ENCODE measurements around the gene CRB1.

CRB1 gene

DNA sequence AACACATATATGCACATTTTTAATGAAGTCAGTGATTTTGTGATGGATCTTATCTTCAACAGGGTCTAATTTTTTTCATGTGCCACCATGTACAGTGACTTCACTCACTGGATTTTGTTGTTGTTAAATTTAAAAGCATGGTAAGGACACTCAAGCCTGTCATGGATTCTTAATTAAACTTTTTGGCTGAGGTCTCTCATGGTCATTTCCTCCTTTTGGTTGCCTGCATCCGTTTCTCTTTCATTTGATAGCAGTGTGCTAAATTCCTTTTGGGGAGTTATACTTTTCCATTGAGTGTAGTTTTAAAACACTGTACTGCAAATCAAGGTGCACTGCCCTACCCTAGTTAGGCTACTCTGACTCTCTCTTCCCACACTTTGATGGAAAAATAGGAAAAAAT lies 13.2 kb upstream of the CRB1 start:
- no peak overlapping the region for H3K23ac ChIP-seq (ENCODE audit: low read length)
- no peak overlapping the region for H3K56ac ChIP-seq (ENCODE audit: low read length)
- no peak overlapping the region for H4K8ac ChIP-seq (ENCODE audit: low read depth, low read length)
- no peaks in the 10 kb centered on the region for H3K79me1 ChIP-seq (ENCODE audit: low read length)
- no peak overlapping the region for H3K4me2 ChIP-seq (ENCODE audit: low read length)
- H3K27ac ChIP-seq (ENCODE audit: low read depth, low read length): no peak overlapping the region
- no peak overlapping the region for H2AK5ac ChIP-seq (ENCODE audit: low read length)
- H3K4ac ChIP-seq (ENCODE audit: low read depth, low read length): no peak overlapping the region
- H2BK15ac ChIP-seq (replicated peaks; ENCODE audit: low read depth): no peak overlapping the region
- H3K79me2 ChIP-seq (ENCODE audit: control insufficient read depth, insufficient read depth, low read length): no peaks in the 10 kb centered on the region
- no peaks in the 10 kb centered on the region for H3K27me3 ChIP-seq (ENCODE audit: insufficient read depth, low read length, poor library complexity)
- DNase-seq: no peak
- H2BK5ac ChIP-seq (ENCODE audit: low read length): no peak overlapping the region
- no peak overlapping the region for H3K4me3 ChIP-seq (ENCODE audit: low read length)
- no peak overlapping the region for H2BK120ac ChIP-seq (ENCODE audit: low read depth, low read length)
- H4K5ac ChIP-seq (ENCODE audit: low read length): no peak overlapping the region
- H3K4me1 ChIP-seq (ENCODE audit: control insufficient read depth, low read depth, low read length): peaks cover 3% of the 10 kb centered on the region
- H3K36me3 ChIP-seq (ENCODE audit: control insufficient read depth, insufficient read depth, low read length): no peaks in the 10 kb centered on the region
- H3K9ac ChIP-seq (ENCODE audit: low read length): no peak overlapping the region
- WGBS (ENCODE audit: extremely low coverage, insufficient coverage, low lambda C conversion rate): no CpG with 5 or more reads among the region's 1 CpG
- no peak overlapping the region for H3K18ac ChIP-seq (ENCODE audit: low read length)

GRCh38 chr1:197264936-197265567 lies 3.0 kb upstream of the CRB1 start:
- H3K79me1 ChIP-seq (ENCODE audit: low read length): no peaks in the 10 kb centered on the region
- no peak overlapping the region for H3K4me2 ChIP-seq (ENCODE audit: low read length)
- H3K4me1 ChIP-seq (ENCODE audit: control insufficient read depth, low read depth, low read length): no peaks in the 10 kb centered on the region
- no peaks in the 10 kb centered on the region for H3K36me3 ChIP-seq (ENCODE audit: control insufficient read depth, insufficient read depth, low read length)
- no peak for DNase-seq
- no peak overlapping the region for H2AK5ac ChIP-seq (ENCODE audit: low read length)
- no peak overlapping the region for H3K56ac ChIP-seq (ENCODE audit: low read length)
- no peak overlapping the region for H3K4ac ChIP-seq (ENCODE audit: low read depth, low read length)
- no peak overlapping the region for H3K27ac ChIP-seq (ENCODE audit: low read depth, low read length)
- H3K79me2 ChIP-seq (ENCODE audit: control insufficient read depth, insufficient read depth, low read length): no peaks in the 10 kb centered on the region
- no peak overlapping the region for H3K9ac ChIP-seq (ENCODE audit: low read length)
- H2BK120ac ChIP-seq (ENCODE audit: low read depth, low read length): no peak overlapping the region
- no CpG with 5 or more reads among the region's 1 CpG for WGBS (ENCODE audit: extremely low coverage, insufficient coverage, low lambda C conversion rate)
- H4K8ac ChIP-seq (ENCODE audit: low read depth, low read length): no peak overlapping the region
- no peak overlapping the region for H2BK5ac ChIP-seq (ENCODE audit: low read length)
- no peak overlapping the region for H4K5ac ChIP-seq (ENCODE audit: low read length)
- no peak overlapping the region for H3K4me3 ChIP-seq (ENCODE audit: low read length)
- H3K18ac ChIP-seq (ENCODE audit: low read length): no peak overlapping the region
- H2BK15ac ChIP-seq (replicated peaks; ENCODE audit: low read depth): no peak overlapping the region
- no peak overlapping the region for H3K23ac ChIP-seq (ENCODE audit: low read length)
- H3K27me3 ChIP-seq (ENCODE audit: insufficient read depth, low read length, poor library complexity): no peaks in the 10 kb centered on the region

DNA sequence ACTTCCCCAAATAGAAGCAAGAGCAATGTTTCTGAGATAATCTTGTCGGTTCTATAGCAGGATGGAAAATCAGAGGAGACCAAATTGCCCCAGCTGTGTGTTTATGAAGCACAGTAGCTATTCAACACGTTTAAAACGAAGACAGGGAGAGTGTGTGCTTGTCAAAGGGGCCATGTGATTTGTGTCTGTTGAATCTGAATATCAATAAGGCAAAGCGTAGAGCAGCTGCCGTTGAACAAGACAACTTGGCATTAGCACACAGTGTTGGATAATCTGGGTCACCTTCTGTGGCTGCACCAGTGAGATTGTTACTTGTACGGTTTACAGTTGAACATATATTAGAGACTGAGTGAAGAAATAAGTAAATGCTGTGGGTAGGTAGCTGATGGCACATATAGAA lies 1.0 kb downstream of the CRB1 start:
- H3K4me2 ChIP-seq (ENCODE audit: low read length): no peak overlapping the region
- WGBS (ENCODE audit: extremely low coverage, insufficient coverage, low lambda C conversion rate): no CpG with 5 or more reads among the region's 6 CpGs
- H3K23ac ChIP-seq (ENCODE audit: low read length): no peak overlapping the region
- H3K9ac ChIP-seq (ENCODE audit: low read length): no peak overlapping the region
- H2AK5ac ChIP-seq (ENCODE audit: low read length): no peak overlapping the region
- H3K4me1 ChIP-seq (ENCODE audit: control insufficient read depth, low read depth, low read length): no peaks in the 10 kb centered on the region
- no peak overlapping the region for H3K27ac ChIP-seq (ENCODE audit: low read depth, low read length)
- no peak overlapping the region for H2BK120ac ChIP-seq (ENCODE audit: low read depth, low read length)
- DNase-seq: no peak
- no peak overlapping the region for H3K4me3 ChIP-seq (ENCODE audit: low read length)
- no peak overlapping the region for H2BK15ac ChIP-seq (replicated peaks; ENCODE audit: low read depth)
- H3K27me3 ChIP-seq (ENCODE audit: insufficient read depth, low read length, poor library complexity): no peaks in the 10 kb centered on the region
- no peak overlapping the region for H3K18ac ChIP-seq (ENCODE audit: low read length)
- no peaks in the 10 kb centered on the region for H3K79me1 ChIP-seq (ENCODE audit: low read length)
- H4K8ac ChIP-seq (ENCODE audit: low read depth, low read length): no peak overlapping the region
- H3K36me3 ChIP-seq (ENCODE audit: control insufficient read depth, insufficient read depth, low read length): no peaks in the 10 kb centered on the region
- no peaks in the 10 kb centered on the region for H3K79me2 ChIP-seq (ENCODE audit: control insufficient read depth, insufficient read depth, low read length)
- H3K56ac ChIP-seq (ENCODE audit: low read length): no peak overlapping the region
- H3K4ac ChIP-seq (ENCODE audit: low read depth, low read length): no peak overlapping the region
- no peak overlapping the region for H2BK5ac ChIP-seq (ENCODE audit: low read length)
- no peak overlapping the region for H4K5ac ChIP-seq (ENCODE audit: low read length)

- H3K4ac ChIP-seq (ENCODE audit: low read depth, low read length): no peak overlapping the region
- H3K36me3 ChIP-seq (ENCODE audit: control insufficient read depth, insufficient read depth, low read length): no peaks in the 10 kb centered on the region
- H2BK5ac ChIP-seq (ENCODE audit: low read length): no peak overlapping the region
- H3K9ac ChIP-seq (ENCODE audit: low read length): no peak overlapping the region
- no peaks in the 10 kb centered on the region for H3K27me3 ChIP-seq (ENCODE audit: insufficient read depth, low read length, poor library complexity)
- no peak overlapping the region for H2BK120ac ChIP-seq (ENCODE audit: low read depth, low read length)
- H3K4me3 ChIP-seq (ENCODE audit: low read length): no peak overlapping the region
- DNase-seq: no peak
- H3K27ac ChIP-seq (ENCODE audit: low read depth, low read length): no peak overlapping the region
- H3K79me2 ChIP-seq (ENCODE audit: control insufficient read depth, insufficient read depth, low read length): no peaks in the 10 kb centered on the region
- H3K23ac ChIP-seq (ENCODE audit: low read length): no peak overlapping the region
- H3K56ac ChIP-seq (ENCODE audit: low read length): no peak overlapping the region
- H4K8ac ChIP-seq (ENCODE audit: low read depth, low read length): no peak overlapping the region
- H2BK15ac ChIP-seq (replicated peaks; ENCODE audit: low read depth): no peak overlapping the region
- no peak overlapping the region for H3K4me2 ChIP-seq (ENCODE audit: low read length)
- no peak overlapping the region for H3K18ac ChIP-seq (ENCODE audit: low read length)
- H3K79me1 ChIP-seq (ENCODE audit: low read length): no peaks in the 10 kb centered on the region
- no peak overlapping the region for H2AK5ac ChIP-seq (ENCODE audit: low read length)
- no peak overlapping the region for H4K5ac ChIP-seq (ENCODE audit: low read length)
- H3K4me1 ChIP-seq (ENCODE audit: control insufficient read depth, low read depth, low read length): no peaks in the 10 kb centered on the region
Observed at GRCh38 chr1:197272791-197273190, 4.7 kb downstream of the CRB1 start.

GRCh38 chr1:197277166-197277565 lies 9.1 kb downstream of the CRB1 start:
- Histone ChIP-seq H2BK15ac (replicated peaks; ENCODE audit: low read depth) (no peak overlapping the region), H3K9ac (ENCODE audit: low read length) (no peak overlapping the region), H3K56ac (ENCODE audit: low read length) (no peak overlapping the region), H4K8ac (ENCODE audit: low read depth, low read length) (no peak overlapping the region), H3K79me1 (ENCODE audit: low read length) (no peaks in the 10 kb centered on the region), H3K27ac (ENCODE audit: low read depth, low read length) (no peak overlapping the region), H3K23ac (ENCODE audit: low read length) (no peak overlapping the region), H2BK5ac (ENCODE audit: low read length) (no peak overlapping the region), H3K18ac (ENCODE audit: low read length) (no peak overlapping the region), H3K36me3 (ENCODE audit: control insufficient read depth, insufficient read depth, low read length) (no peaks in the 10 kb centered on the region), H3K79me2 (ENCODE audit: control insufficient read depth, insufficient read depth, low read length) (no peaks in the 10 kb centered on the region), H2AK5ac (ENCODE audit: low read length) (no peak overlapping the region), H3K4me3 (ENCODE audit: low read length) (no peak overlapping the region), H2BK120ac (ENCODE audit: low read depth, low read length) (no peak overlapping the region), H4K5ac (ENCODE audit: low read length) (no peak overlapping the region), H3K4me1 (ENCODE audit: control insufficient read depth, low read depth, low read length) (no peaks in the 10 kb centered on the region), H3K4me2 (ENCODE audit: low read length) (no peak overlapping the region), H3K4ac (ENCODE audit: low read depth, low read length) (no peak overlapping the region), H3K27me3 (ENCODE audit: insufficient read depth, low read length, poor library complexity) (no peaks in the 10 kb centered on the region)
- WGBS (ENCODE audit: extremely low coverage, insufficient coverage, low lambda C conversion rate): no CpG with 5 or more reads among the region's 3 CpGs
- DNase-seq: no peak

DNA sequence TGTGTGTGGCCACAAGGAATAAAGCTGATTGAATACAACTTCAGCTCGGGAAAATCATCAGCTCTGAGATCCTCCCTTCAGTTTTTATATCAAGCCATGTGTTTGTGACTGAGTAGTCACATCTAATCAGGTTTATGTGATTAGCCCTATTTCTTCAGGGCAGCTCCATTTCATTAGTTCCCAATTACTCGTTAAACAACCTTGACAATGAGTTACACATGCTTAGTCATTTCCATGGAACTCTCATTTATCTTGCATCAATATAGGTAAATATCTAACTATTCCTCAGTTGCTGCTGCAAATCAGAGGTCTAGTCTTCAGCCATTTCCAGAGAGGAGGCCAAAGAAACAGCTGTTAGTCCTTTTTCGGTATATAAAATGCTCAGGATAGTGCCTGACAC lies 16.3 kb downstream of the CRB1 start:
- WGBS (ENCODE audit: extremely low coverage, insufficient coverage, low lambda C conversion rate): no CpG with 5 or more reads among the region's 3 CpGs
- Histone ChIP-seq H3K27ac (ENCODE audit: low read depth, low read length) (no peak overlapping the region), H3K4me1 (ENCODE audit: control insufficient read depth, low read depth, low read length) (no peaks in the 10 kb centered on the region), H3K56ac (ENCODE audit: low read length) (no peak overlapping the region), H3K79me1 (ENCODE audit: low read length) (no peaks in the 10 kb centered on the region), H4K8ac (ENCODE audit: low read depth, low read length) (no peak overlapping the region), H3K4me2 (ENCODE audit: low read length) (no peak overlapping the region), H3K18ac (ENCODE audit: low read length) (no peak overlapping the region), H3K23ac (ENCODE audit: low read length) (no peak overlapping the region), H3K27me3 (ENCODE audit: insufficient read depth, low read length, poor library complexity) (no peaks in the 10 kb centered on the region), H3K9ac (ENCODE audit: low read length) (no peak overlapping the region), H3K4me3 (ENCODE audit: low read length) (no peak overlapping the region), H2BK120ac (ENCODE audit: low read depth, low read length) (no peak overlapping the region), H3K79me2 (ENCODE audit: control insufficient read depth, insufficient read depth, low read length) (no peaks in the 10 kb centered on the region), H3K4ac (ENCODE audit: low read depth, low read length) (no peak overlapping the region), H2AK5ac (ENCODE audit: low read length) (no peak overlapping the region), H4K5ac (ENCODE audit: low read length) (no peak overlapping the region), H3K36me3 (ENCODE audit: control insufficient read depth, insufficient read depth, low read length) (no peaks in the 10 kb centered on the region), H2BK5ac (ENCODE audit: low read length) (no peak overlapping the region), H2BK15ac (replicated peaks; ENCODE audit: low read depth) (no peak overlapping the region)
- no peak for DNase-seq

Measured in mesendoderm (in vitro differentiated cells).